Parathyroid adenoma (tissue), 2 donors: ENCODE data around the gene PLXNA4.
"Not testable (repeated sequence)": the region's sequence is repeated elsewhere in the genome, so short reads cannot be mapped to it uniquely, and the experiment has no call there.

Experiments
- H2AFZ ChIP-seq: fragments of 300-600 bp; sonication (generic); one replicate; pipeline ENCODE4 v1.7.0; 2017; ENCODE audit warnings: antibody characterized with exemption, mild to moderate bottlenecking
- H3K27ac ChIP-seq: fragments of 300-600 bp; sonication (generic); one replicate; pipeline ENCODE4 v1.7.0; 2017
- H3K27me3 ChIP-seq: fragments of 300-600 bp; sonication (generic); one replicate; pipeline ENCODE4 v1.7.0; 2017; ENCODE audit warnings: low read length; ENCODE audit not compliant: control insufficient read depth, insufficient read depth
- H3K36me3 ChIP-seq: fragments of 300-600 bp; sonication (generic); one replicate; pipeline ENCODE4 v1.7.0; 2017; ENCODE audit warnings: low read length; ENCODE audit not compliant: control insufficient read depth, insufficient read depth
- H3K4me1 ChIP-seq: fragments of 300-600 bp; sonication (generic); one replicate; pipeline ENCODE4 v1.7.0; 2017; ENCODE audit warnings: control low read depth
- H3K4me2 ChIP-seq: fragments of 300-600 bp; sonication (generic); one replicate; pipeline ENCODE4 v1.7.0; 2017; ENCODE audit warnings: low read length
- H3K4me3 ChIP-seq: fragments of 300-600 bp; sonication (generic); one replicate; pipeline ENCODE4 v1.7.0; 2017; ENCODE audit warnings: low read depth, low read length
- H3K79me2 ChIP-seq: fragments of 300-600 bp; sonication (generic); one replicate; pipeline ENCODE4 v1.7.0; 2017; ENCODE audit warnings: control low read depth
- H3K9ac ChIP-seq: fragments of 300-600 bp; sonication (generic); one replicate; pipeline ENCODE4 v1.7.0; 2017; ENCODE audit warnings: mild to moderate bottlenecking
- H3K9me3 ChIP-seq: fragments of 300-600 bp; sonication (generic); one replicate; pipeline ENCODE4 v1.7.0; 2017; ENCODE audit warnings: low read length; ENCODE audit not compliant: control insufficient read depth
- CTCF ChIP-seq: fragments of 300-600 bp; sonication (generic); IDR thresholded peaks from one replicate; pipeline ENCODE4 v1.7.0; 2017; ENCODE audit warnings: antibody characterized with exemption, mild to moderate bottlenecking
- donor health status: primary hyperparathyroidism.

PLXNA4 gene

GRCh38 chr7:132168239-132168638 is 408.0 kb downstream of the PLXNA4 start:
- Histone ChIP-seq H3K27me3 (no peaks in the 10 kb centered on the region), H3K4me3 (no peak overlapping the region), H3K27ac (no peak overlapping the region), H3K9me3 (no peaks in the 10 kb centered on the region), H2AFZ (no peak overlapping the region), H3K4me2 (no peak overlapping the region), H3K9ac (no peak overlapping the region), H3K79me2 (no peaks in the 10 kb centered on the region), H3K36me3 (no peaks in the 10 kb centered on the region), H3K4me1 (no peaks in the 10 kb centered on the region)
- no peak for TF ChIP-seq CTCF

- not testable (repeated sequence) for H3K27ac ChIP-seq, H3K9me3 ChIP-seq, H3K36me3 ChIP-seq, H3K9ac ChIP-seq, H3K4me3 ChIP-seq, H3K27me3 ChIP-seq, H2AFZ ChIP-seq, H3K4me2 ChIP-seq, H3K4me1 ChIP-seq, H3K79me2 ChIP-seq
Measured at GRCh38 chr7:132165695-132166094, 410.6 kb downstream of the PLXNA4 start.

- no peak overlapping the region for H3K27ac ChIP-seq
- TF ChIP-seq CTCF = no peak
- H3K27me3 ChIP-seq = no peaks in the 10 kb centered on the region
- H3K79me2 ChIP-seq = no peaks in the 10 kb centered on the region
- H3K4me2 ChIP-seq = no peak overlapping the region
- no peak overlapping the region for H3K9ac ChIP-seq
- no peaks in the 10 kb centered on the region for H3K4me1 ChIP-seq
- no peaks in the 10 kb centered on the region for H3K9me3 ChIP-seq
- H3K36me3 ChIP-seq = no peaks in the 10 kb centered on the region
- H3K4me3 ChIP-seq = no peak overlapping the region
- no peak overlapping the region for H2AFZ ChIP-seq
Measured at GRCh38 chr7:132164558-132165125, 411.6 kb downstream of the PLXNA4 start.

GRCh38 chr7:132162556-132163144 is 413.6 kb downstream of the PLXNA4 start:
- TF ChIP-seq CTCF = no peak
- Histone ChIP-seq H3K9me3 (no peaks in the 10 kb centered on the region), H3K9ac (no peak overlapping the region), H3K4me1 (no peaks in the 10 kb centered on the region), H3K27ac (no peak overlapping the region), H3K36me3 (no peaks in the 10 kb centered on the region), H2AFZ (no peak overlapping the region), H3K27me3 (no peaks in the 10 kb centered on the region), H3K4me3 (no peak overlapping the region), H3K4me2 (no peak overlapping the region), H3K79me2 (no peaks in the 10 kb centered on the region)

- H3K4me3 ChIP-seq = no peak overlapping the region
- H3K27me3 ChIP-seq = no peaks in the 10 kb centered on the region
- no peaks in the 10 kb centered on the region for H3K79me2 ChIP-seq
- H3K9me3 ChIP-seq = no peaks in the 10 kb centered on the region
- TF ChIP-seq CTCF = no peak
- no peak overlapping the region for H2AFZ ChIP-seq
- H3K36me3 ChIP-seq = no peaks in the 10 kb centered on the region
- no peak overlapping the region for H3K4me2 ChIP-seq
- H3K9ac ChIP-seq = no peak overlapping the region
- H3K4me1 ChIP-seq = no peaks in the 10 kb centered on the region
- no peak overlapping the region for H3K27ac ChIP-seq
Measured at GRCh38 chr7:132161976-132162375, 414.3 kb downstream of the PLXNA4 start.
